Endodermal cell (in vitro differentiated cells): ENCODE results near the gene ZNF195. TPM values are rescaled to one million over a fixed set of nuclear protein-coding genes. Genes with fewer than 3 reads are reported as not detected.
"Not testable (repeated sequence)": the region's sequence is repeated elsewhere in the genome, so short reads cannot be mapped to it uniquely, and the experiment has no call there.

Source experiments
- DNase-seq: peaks from one replicate; pipeline ENCODE4 v3.0.0-alpha.2; 2017
- H3K27ac ChIP-seq: 2 replicates; pipeline ENCODE4 v1.5.1; 2013; ENCODE audit warnings: mild to moderate bottlenecking, low read depth, low read length, moderate library complexity
- H3K27me3 ChIP-seq: 2 replicates; pipeline ENCODE4 v1.6.1; 2013; ENCODE audit warnings: mild to moderate bottlenecking, low read length, moderate library complexity; ENCODE audit not compliant: insufficient read depth, control insufficient read depth, poor library complexity, severe bottlenecking
- H3K36me3 ChIP-seq: 2 replicates; pipeline ENCODE4 v1.7.0; 2013; ENCODE audit warnings: mild to moderate bottlenecking, low read length, moderate library complexity; ENCODE audit not compliant: control insufficient read depth, insufficient read depth
- H3K4me1 ChIP-seq: one replicate; pipeline ENCODE4 v1.7.0; 2013; ENCODE audit warnings: low read length; ENCODE audit not compliant: control insufficient read depth, insufficient read depth
- H3K4me3 ChIP-seq: 2 replicates; pipeline ENCODE4 v1.5.1; 2013; ENCODE audit warnings: mild to moderate bottlenecking, low read length, moderate library complexity
- H3K9ac ChIP-seq: 2 replicates; pipeline ENCODE4 v1.6.1; 2013; ENCODE audit warnings: mild to moderate bottlenecking, low read length, moderate library complexity; ENCODE audit not compliant: poor library complexity, severe bottlenecking; ENCODE audit errors: extremely low read depth
- H3K9me3 ChIP-seq: 2 replicates; pipeline ENCODE4 v1.6.1; 2013; ENCODE audit warnings: mild to moderate bottlenecking, low read length, moderate library complexity; ENCODE audit not compliant: control insufficient read depth
- H3K27ac Mint-ChIP-seq: 2 replicates; pipeline ENCODE4 v1.8.0; 2020; ENCODE audit warnings: mixed read lengths
- H3K27me3 Mint-ChIP-seq: 2 replicates; pipeline ENCODE4 v1.8.0; 2021; ENCODE audit warnings: mild to moderate bottlenecking, mixed read lengths; ENCODE audit not compliant: insufficient read depth
- H3K36me3 Mint-ChIP-seq: 2 replicates; pipeline ENCODE4 v1.8.0; 2020; ENCODE audit warnings: low read depth, mixed read lengths
- H3K4me1 Mint-ChIP-seq: 2 replicates; pipeline ENCODE4 v1.8.0; 2020; ENCODE audit warnings: mixed read lengths
- H3K4me3 Mint-ChIP-seq: 2 replicates; pipeline ENCODE4 v1.8.0; 2020; ENCODE audit warnings: mild to moderate bottlenecking, moderate library complexity, mixed read lengths
- H3K9me3 Mint-ChIP-seq: 2 replicates; pipeline ENCODE4 v1.8.0; 2020; ENCODE audit warnings: mild to moderate bottlenecking, mixed read lengths
- WGBS, 2 experiments: methylation state at CpG; one replicate each; pipeline versions ENCODE4 v1.1.5 to v1.1.7; 2013; ENCODE audit warnings: missing lambda C conversion rate in 2 of 2, mixed read lengths in 1 of 2; ENCODE audit not compliant: insufficient coverage in 1 of 2, insufficient read length in 1 of 2; 5-methylcytosine and 5-hydroxymethylcytosine counted together
- total RNA-seq, 2 donors: library from RNA; stranded (reverse); fragmentation: NEBNext Ultra II Directional in 1 of 2; extraction: Animal tissue kit (Norgen Biotek cat#: 25700) in 1 of 2; gene quantifications; 2 replicates in 1 of 2; 3 replicates in 1 of 2; pipeline ENCODE4 v1.2.1, GENCODE V29; 2021
- TF ChIP-seq, protein P1 (sequence below): fragments of 200-600 bp; sonication (generic); conservative IDR thresholded peaks from 2 replicates; pipeline ENCODE4 v1.5.0; 2021; ENCODE audit warnings: antibody characterized with exemption, mild to moderate bottlenecking

ZNF195 gene
- total RNA-seq, 2 donors from 2014 or later, result 47.2 to 65.1 TPM

DNA sequence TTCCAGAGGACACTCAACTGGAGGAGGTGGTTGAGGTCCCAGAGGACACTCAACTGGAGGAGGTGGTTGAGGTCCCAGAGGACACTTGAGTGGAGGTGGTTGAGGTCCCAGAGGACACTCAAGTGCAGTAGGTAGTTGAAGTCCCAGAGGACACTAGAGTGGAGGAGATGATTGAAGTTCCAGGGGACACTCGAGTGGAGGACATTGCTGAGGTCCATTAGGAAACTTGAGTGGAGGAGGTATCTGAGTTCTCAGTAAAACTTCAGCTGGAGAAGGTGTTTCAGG, 39.7 kb downstream of the ZNF195 start:
- 85 to 100% methylated on average over 1 of the region's 1 CpG for WGBS, 2 experiments
- H3K27me3 Mint-ChIP-seq, result peaks cover 19% of the 10 kb centered on the region

DNA sequence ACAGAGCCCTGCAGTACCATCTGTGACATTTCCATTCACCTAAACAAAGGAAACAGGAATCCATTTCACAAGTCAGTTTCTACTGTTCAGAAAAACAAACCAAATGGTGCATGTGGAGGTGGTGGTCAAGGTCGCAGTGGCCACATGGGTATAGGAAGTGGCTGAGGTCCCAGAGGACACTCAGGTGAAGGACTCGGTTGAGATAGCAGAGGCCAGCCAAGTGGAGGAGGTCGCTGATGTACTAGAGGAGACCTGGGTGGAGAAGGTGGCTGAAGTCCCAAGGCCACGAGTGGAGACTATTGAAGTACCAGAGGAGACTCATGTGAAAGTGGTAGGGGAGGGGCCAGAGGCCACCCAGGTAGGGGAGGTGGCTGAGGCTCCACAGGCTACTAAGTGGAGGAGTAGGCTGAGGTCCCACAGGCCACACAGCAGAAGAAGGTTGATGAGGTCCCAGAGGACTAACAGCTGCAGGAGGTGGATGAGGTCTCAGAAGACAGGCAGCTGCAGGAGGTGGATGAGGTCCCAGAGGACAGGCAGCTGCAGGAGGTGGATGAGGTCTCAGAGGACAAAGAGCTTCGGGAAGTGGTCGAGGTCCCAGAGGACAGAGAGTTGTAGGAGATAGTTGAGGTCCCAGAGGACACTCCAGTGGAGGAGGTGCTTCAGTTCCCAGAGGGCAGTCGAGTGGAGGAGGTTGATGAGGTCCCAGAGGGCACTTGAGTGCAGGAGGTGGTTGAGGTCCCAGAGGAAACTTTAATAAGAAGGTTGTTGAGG, 40.2 kb downstream of the ZNF195 start:
- H3K27ac Mint-ChIP-seq, result no peak overlapping the region

More for the DNA sequence above, 39.7 kb downstream of the ZNF195 start:
- no peaks in the 10 kb centered on the region for H3K9me3 ChIP-seq
- DNase-seq, result no peak
- TF ChIP-seq, protein P1, sequence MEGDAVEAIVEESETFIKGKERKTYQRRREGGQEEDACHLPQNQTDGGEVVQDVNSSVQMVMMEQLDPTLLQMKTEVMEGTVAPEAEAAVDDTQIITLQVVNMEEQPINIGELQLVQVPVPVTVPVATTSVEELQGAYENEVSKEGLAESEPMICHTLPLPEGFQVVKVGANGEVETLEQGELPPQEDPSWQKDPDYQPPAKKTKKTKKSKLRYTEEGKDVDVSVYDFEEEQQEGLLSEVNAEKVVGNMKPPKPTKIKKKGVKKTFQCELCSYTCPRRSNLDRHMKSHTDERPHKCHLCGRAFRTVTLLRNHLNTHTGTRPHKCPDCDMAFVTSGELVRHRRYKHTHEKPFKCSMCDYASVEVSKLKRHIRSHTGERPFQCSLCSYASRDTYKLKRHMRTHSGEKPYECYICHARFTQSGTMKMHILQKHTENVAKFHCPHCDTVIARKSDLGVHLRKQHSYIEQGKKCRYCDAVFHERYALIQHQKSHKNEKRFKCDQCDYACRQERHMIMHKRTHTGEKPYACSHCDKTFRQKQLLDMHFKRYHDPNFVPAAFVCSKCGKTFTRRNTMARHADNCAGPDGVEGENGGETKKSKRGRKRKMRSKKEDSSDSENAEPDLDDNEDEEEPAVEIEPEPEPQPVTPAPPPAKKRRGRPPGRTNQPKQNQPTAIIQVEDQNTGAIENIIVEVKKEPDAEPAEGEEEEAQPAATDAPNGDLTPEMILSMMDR, result no peak
- Mint-ChIP-seq H3K4me3 (no peak overlapping the region), H3K4me1 (no peaks in the 10 kb centered on the region), H3K27ac (no peak overlapping the region), H3K36me3 (no peaks in the 10 kb centered on the region), H3K9me3 (peaks cover 2% of the 10 kb centered on the region)
- H3K36me3 ChIP-seq, result no peaks in the 10 kb centered on the region
- H3K4me3 ChIP-seq, result no peak overlapping the region
- H3K4me1 ChIP-seq, result no peaks in the 10 kb centered on the region
- no peaks in the 10 kb centered on the region for H3K27me3 ChIP-seq
- no peak overlapping the region for H3K27ac ChIP-seq
- no peak overlapping the region for H3K9ac ChIP-seq

DNA sequence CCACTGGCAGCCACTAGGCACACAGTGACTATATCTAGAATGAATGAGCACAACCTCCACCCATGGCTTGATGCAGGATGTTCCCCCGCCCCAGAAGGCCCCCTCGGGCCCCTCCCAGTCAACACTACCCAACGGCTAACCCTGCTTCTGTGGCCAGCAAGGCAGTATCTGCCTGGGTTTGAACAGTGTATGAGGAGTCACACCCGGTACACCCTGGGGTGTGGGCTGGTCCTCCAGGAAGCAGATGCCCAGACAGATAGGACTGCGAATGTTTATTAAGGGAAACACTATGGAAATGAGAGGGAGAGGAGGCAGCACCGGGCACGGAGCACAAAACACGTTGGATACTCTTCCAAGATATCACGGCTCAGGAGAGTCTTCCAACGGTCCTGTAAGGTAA, 42.5 kb downstream of the ZNF195 start:
- no CpG with 5 or more reads among the region's 10 CpGs for WGBS, 2 experiments
- H3K27ac ChIP-seq, DNase-seq, H3K9ac ChIP-seq, H3K4me1 Mint-ChIP-seq, H3K27ac Mint-ChIP-seq, H3K9me3 ChIP-seq, H3K27me3 ChIP-seq, H3K4me3 Mint-ChIP-seq, H3K4me3 ChIP-seq, H3K36me3 Mint-ChIP-seq, H3K36me3 ChIP-seq, H3K4me1 ChIP-seq, H3K9me3 Mint-ChIP-seq: not testable (repeated sequence)
- peaks cover 19% of the 10 kb centered on the region for H3K27me3 Mint-ChIP-seq

More for the DNA sequence above, 40.2 kb downstream of the ZNF195 start:
- Histone ChIP-seq H3K9ac (no peak overlapping the region), H3K9me3 (no peaks in the 10 kb centered on the region), H3K4me1 (no peaks in the 10 kb centered on the region), H3K27ac (no peak overlapping the region), H3K36me3 (no peaks in the 10 kb centered on the region), H3K4me3 (no peak overlapping the region), H3K27me3 (no peaks in the 10 kb centered on the region)
- 86 to 90% methylated on average over 2 to 7 of the region's 7 CpGs for WGBS, 2 experiments
- H3K27me3 Mint-ChIP-seq, result peaks cover 19% of the 10 kb centered on the region
- no peak overlapping the region for H3K4me3 Mint-ChIP-seq
- TF ChIP-seq, protein P1, result no peak
- DNase-seq, result no peak
- H3K36me3 Mint-ChIP-seq, result no peaks in the 10 kb centered on the region
- H3K9me3 Mint-ChIP-seq, result peaks cover 2% of the 10 kb centered on the region
- H3K4me1 Mint-ChIP-seq, result no peaks in the 10 kb centered on the region

DNA sequence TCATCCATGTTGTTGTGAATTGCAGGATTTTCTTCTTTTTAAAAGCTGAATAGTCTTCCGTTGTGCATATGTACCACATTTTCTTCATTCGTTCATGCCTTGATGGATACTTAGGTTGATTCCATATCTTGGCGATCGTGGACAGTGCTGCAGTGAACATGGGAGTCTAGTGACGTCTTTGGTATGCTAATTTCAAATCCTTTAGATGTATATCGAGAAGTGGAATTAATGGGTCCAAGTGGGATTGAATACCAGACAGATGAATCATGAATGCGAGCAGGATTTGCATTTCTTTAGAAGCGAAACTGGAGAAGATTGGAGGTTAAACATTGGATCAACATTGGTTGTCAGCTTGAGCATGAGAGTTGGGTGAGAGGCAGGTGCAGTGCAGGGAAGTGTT, 45.8 kb downstream of the ZNF195 start:
- H3K36me3 ChIP-seq, H3K4me3 ChIP-seq: not testable (repeated sequence)

DNA sequence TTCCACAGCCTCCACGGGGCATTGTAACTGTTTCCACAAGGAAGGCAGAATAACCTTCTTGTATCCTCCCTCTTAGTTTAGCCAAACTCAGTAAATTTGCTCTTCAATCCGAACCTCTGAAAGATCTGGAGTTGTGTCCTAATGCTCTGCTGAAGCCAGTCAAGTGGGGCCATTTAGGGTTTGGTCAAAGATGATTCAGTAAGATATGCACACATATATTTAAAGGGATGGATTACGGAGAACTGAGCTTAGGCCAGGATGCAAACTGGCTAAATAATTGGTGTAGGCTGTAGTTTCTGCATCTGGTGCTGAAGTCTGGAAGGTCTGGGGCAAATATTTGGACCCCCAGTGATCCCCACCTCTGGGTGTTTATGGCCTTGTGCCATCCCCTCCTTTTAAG, 47.9 kb downstream of the ZNF195 start:
- not testable (repeated sequence) for H3K36me3 ChIP-seq, DNase-seq, H3K9ac ChIP-seq, H3K27ac ChIP-seq, H3K9me3 ChIP-seq, H3K9me3 Mint-ChIP-seq, H3K27me3 ChIP-seq, H3K27ac Mint-ChIP-seq, H3K4me1 ChIP-seq, H3K27me3 Mint-ChIP-seq, H3K4me3 ChIP-seq, H3K4me1 Mint-ChIP-seq, H3K36me3 Mint-ChIP-seq, H3K4me3 Mint-ChIP-seq
- no CpG with 5 or more reads among the region's 3 CpGs for WGBS, 2 experiments

More for the DNA sequence above, 45.8 kb downstream of the ZNF195 start:
- not testable (repeated sequence) for H3K4me1 ChIP-seq, H3K9me3 ChIP-seq, H3K9me3 Mint-ChIP-seq, DNase-seq, H3K27ac Mint-ChIP-seq, H3K27me3 Mint-ChIP-seq, H3K27me3 ChIP-seq, H3K4me3 Mint-ChIP-seq, H3K36me3 Mint-ChIP-seq, H3K4me1 Mint-ChIP-seq, H3K9ac ChIP-seq, H3K27ac ChIP-seq
- no CpG with 5 or more reads among the region's 8 CpGs for WGBS, 2 experiments

DNA sequence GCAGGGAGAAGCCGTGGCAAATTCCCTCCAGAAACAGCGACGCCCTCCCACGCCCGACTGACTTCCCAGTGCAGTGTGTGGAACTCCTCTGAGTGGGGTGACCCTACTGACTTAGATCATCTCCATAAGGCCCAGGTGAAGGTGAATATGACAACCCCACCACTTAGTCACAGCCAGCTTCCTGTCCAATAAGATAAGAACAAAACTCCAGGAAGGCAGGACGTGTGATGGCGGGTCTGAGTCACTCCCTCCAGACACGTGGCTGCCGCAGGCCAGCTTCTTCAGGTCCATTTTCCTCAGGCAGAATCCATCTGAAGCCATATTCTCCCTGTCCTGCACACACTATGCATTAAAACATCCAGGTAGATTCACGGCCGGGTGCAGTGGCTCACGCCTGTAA, 48.9 kb downstream of the ZNF195 start:
- H3K4me1 ChIP-seq, H3K9me3 ChIP-seq, H3K27me3 ChIP-seq, H3K9me3 Mint-ChIP-seq, H3K9ac ChIP-seq, H3K4me3 Mint-ChIP-seq, DNase-seq, H3K36me3 Mint-ChIP-seq, H3K4me3 ChIP-seq, H3K27ac Mint-ChIP-seq, H3K36me3 ChIP-seq, H3K27me3 Mint-ChIP-seq, H3K27ac ChIP-seq, H3K4me1 Mint-ChIP-seq: not testable (repeated sequence)
- no CpG with 5 or more reads among the region's 12 CpGs for WGBS, 2 experiments
